Measurements from ENCODE around the gene IQSEC3.
"Not testable (repeated sequence)": the region's sequence is repeated elsewhere in the genome, so short reads cannot be mapped to it uniquely, and the experiment has no call there.

Gene IQSEC3

DNA sequence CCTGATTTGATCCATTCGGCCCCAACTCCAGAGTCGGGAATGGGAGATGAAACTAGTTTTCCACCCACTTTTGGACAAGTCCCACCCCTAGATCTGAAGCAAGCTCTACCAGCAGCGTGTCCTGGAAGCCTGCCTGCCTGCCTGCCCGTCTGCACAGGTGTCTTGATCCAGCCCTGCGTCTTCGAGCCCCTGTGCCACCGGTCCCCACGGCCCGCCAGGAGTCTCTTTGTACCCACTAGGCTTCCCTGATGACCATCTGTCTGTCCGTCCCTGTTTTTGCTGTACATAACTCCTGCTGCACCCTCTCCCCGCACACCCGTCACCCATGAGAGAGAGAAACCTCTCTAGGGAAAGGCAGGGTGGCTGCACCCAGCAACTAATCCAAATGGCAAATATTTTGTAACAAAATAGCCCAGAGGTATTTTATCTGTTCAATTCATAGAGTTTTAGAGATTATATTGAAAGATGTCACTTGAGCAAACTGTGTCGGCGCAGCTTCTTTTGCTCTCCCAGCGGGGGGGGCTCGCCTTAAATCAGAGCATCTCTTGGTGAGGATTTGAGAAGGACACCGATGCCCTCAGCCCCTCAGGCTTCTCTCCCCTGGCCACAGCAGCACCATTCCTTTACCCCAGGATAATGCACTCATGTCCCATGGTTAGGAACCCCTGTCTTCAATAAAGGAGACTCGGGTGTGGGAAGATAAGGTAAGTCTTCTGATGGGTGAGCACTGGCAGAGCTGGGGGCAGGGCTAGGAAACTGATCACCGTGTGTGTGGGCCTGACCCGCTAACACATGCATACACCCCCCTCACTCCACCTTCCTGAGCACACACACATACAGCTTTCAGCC, 111.6 kb downstream of the IQSEC3 start:
- DNase-seq (ENCODE audit: low read depth), result no peak

DNA sequence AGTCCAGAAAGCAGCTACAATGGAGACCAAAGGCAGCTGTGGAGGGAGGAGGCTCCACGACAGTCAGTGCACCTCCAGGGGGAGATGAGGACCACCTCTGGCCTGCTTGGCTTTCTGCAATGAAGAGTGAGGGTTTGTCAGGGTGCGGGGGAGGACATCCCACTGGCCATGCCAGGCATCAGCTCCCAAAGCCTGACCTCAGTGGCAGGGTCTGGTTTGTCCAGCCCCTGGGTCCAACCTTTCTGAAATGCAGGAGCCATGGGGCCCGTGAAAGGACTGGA, 112.2 kb downstream of the IQSEC3 start:
- no peak for DNase-seq (ENCODE audit: low read depth)

GRCh38 chr12:179131-179884, 112.7 kb downstream of the IQSEC3 start:
- no peak for DNase-seq (ENCODE audit: low read depth)

DNA sequence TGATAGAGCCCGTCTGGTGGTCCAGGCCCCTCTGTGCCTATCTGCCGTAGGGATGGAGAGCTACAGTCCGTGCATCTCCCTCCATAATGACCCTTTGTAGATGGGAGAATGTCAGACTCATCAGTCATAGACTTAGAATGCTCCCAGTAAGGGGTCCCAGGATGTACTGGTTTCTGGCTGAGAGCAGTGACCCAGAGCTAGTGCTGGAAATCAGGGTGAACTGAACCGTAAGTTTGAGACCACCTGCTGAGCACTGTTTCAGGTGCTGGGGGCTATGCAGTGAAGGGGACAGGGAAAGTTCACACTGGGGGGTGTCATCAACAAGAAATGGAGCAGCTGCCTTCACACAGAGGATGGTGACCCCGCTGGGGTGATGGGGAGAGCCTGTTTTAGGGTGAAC, 113.3 kb downstream of the IQSEC3 start:
- no peak for DNase-seq (ENCODE audit: low read depth)

DNA sequence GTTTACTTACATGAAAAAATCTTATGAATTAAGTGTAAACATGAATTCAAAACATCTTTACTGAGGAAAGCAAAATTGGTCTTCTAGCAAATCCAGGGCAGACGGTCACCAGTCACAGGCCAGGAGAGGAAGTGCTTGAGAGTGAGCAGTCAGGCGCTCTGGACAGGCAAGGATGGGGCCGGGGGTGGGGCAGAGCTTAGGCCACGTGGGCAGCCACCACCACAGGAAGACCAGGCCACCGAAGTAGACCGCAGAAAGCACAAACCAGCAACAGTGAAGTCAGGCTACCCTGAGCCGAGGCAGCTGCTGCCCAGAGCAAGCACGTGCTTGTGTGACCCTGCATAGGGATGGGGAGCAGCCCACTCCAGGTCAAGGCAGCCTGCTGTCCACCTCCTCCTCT, 113.9 kb downstream of the IQSEC3 start:
- no peak for DNase-seq (ENCODE audit: low read depth)

DNA sequence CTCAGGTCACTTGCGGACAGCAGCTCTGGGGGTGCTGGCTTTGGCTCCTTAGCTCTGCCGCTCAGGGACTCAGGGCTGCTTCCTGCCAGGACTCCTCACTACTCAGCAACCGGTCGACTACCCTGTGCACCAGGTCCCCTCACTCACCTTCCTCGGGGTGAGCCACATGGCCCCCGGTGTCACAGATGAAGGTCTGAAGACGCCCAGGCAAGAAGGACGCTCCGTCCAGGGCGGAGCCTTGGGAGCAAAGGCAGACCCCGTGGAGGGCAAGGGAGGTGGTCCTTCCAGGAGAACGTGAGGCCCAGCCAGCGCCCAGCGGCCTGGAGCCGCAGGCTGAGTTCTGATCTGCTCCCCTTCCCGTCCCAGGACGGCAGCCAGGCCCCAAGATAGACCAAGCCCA, 115.4 kb downstream of the IQSEC3 start:
- no peak for DNase-seq (ENCODE audit: low read depth)

DNA sequence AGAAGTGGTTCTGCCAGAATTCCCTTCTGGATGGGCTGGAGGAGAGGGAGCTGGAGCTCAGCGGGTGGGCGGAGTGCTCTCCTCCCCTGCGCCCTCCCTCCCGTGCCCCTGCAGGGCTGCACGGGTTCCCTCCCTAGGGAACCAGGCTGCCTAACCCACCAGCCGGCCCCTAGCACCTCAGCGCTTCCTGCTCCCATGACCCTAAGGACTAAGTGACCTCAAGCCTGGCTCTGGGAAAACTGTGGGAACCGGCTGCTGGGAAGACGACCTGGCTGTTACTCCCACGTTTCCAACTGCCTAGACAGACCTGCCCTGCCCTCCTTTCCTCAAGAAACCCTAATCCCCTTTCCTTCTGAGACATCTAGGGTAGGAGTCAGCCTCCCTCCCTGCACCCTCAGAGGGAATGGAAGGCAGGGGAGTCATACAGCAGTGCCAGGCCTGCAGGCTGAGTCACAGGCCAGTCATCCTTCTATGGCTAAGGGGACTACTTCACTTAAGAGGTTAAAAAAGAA, 115.9 kb downstream of the IQSEC3 start:
- no peak for DNase-seq (ENCODE audit: low read depth)

DNA sequence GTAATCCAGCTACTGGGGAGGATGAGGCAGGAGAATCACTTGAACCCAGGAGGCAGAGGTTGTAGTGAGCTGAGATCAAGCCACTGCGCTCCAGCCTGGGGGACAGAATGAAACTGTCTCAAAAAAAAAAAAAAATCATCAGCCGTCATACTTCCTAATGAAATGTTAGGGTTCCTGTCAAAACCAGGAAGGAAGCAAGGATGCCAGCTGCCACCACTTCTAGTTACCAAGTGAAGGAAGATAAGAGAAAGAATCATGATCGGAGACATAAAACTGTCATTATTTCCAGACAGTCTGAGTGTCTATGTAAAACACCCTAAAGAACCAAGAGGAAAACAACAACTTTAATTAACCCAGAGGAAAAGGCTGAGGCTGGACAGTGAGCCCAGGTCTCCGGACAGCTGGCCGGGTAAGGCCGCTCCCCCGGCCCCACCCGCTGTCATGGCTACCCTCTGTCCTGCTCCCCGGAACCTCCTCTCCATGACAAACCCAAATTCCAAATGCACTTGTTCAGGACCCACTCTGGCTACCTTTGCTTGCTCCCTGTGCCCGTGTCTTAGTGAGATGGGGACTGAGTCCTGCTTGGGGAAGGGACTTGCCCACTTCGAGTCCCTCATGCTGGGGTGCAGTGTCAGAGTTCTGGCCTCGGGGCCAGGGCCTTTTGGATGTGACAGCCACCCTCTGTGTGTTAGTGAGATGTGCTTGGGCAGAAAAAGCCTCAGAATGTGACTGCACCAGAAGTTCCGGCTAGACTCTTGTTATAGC, 118.4 kb downstream of the IQSEC3 start:
- no peak for DNase-seq (ENCODE audit: low read depth)

- no peak for DNase-seq (ENCODE audit: low read depth)
These were observed 119.0 kb downstream of the IQSEC3 start for GRCh38 chr12:185576-185955.

- DNase-seq (ENCODE audit: low read depth), result no peak
These were observed 119.5 kb downstream of the IQSEC3 start for GRCh38 chr12:186006-186625.

DNA sequence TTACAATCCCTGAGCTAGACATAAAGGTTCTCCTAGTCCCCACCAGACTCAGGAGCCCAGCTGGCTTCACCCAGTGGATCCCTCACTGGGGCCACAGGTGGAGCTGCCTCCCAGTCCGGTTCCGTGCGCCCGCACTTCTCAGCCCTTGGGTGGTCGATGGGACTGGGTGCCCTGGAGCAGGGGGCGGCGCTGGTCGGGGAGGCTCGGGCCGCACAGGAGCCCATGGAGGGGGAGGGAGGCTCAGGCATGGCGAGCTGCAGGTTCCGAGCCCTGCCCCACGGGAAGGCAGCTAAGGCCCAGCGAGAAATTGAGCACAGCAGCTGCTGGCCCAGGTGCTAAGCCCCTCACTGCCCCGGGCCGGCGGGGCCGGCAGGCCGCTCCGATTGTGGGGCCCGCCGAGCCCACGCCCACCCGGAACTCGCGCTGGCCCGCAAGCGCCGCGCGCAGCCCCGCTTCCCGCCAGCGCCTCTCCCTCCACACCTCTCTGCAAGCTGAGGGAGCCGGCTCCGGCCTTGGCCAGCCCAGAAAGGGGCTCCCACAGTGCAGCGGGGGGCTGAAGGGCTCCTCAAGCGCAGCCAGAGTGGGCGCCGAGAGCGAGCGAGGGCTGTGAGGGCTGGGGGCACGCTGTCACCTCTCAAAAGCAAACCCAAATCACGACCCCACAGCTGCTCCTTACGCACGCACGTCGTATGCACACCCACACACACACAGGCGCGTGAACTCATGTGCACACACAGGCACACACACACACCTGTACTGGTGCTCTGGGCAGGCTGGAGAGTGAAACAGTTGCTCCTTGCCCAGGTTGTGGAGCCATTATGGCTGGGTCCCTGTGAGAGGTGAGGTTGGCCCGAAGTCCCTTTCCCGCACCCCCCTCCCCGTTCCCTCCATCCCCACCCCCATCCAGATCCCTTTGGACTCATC, 121.7 kb downstream of the IQSEC3 start:
- DNase-seq (ENCODE audit: low read depth), result not testable (repeated sequence)

DNA sequence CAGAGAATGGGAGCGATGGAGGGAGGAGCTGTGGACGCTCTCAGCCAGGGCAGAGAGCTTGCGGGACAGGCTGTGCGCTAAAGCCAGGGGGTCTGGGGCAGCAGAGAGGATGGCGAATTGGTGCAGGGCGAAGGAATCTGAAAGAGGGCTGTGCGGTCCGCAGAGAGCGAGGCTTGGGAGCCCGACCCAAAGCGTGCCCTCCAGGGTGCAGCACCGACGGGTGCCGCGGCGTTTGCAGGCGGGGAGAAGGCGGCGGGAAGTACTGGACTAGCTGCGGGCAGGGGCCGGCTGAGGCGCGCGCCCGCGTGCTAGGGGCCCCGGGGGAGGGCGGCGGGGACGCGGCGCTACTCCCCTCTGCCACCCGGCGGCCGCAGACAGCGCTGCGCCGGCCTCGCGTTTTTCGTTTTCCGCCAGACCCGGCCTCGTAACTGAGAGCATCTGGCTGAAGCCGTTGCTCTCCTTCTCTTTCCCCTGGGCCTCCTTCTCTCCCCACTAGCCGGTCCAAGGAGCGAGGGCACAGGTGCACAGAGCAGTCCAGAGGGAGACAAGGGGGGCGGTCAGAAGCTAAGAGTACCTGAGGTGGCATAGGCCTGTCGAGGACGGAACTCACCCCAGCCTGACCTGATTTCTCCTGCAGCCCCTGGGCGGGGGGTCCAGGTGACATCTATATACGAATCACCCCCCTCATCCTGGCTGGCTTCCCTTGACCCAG, 122.5 kb downstream of the IQSEC3 start:
- DNase-seq (ENCODE audit: low read depth), result no peak

DNA sequence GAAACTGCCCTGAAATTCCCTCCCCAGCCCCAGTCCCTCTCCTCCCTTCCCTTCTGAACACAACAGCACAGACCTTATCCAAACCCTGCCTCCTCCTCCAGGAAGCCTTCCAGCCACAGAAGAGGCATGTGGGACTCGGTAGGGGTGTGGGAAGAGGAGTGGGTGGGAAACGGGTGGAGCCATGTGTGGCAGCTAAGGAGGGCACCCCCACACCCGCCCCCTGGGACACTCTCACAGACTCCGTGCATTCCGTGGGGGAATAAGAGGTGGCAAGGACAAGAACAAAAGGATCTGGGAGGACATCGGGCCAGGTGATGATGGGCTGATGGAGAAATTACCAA, 123.0 kb downstream of the IQSEC3 start:
- DNase-seq (ENCODE audit: low read depth), result no peak

GRCh38 chr12:190881-191280, 124.3 kb downstream of the IQSEC3 start:
- no peak for DNase-seq (ENCODE audit: low read depth)

- no peak for DNase-seq (ENCODE audit: low read depth)
These were observed 125.0 kb downstream of the IQSEC3 start for GRCh38 chr12:191541-191940.

GRCh38 chr12:193261-193660, 126.7 kb downstream of the IQSEC3 start:
- no peak for DNase-seq (ENCODE audit: low read depth)

DNA sequence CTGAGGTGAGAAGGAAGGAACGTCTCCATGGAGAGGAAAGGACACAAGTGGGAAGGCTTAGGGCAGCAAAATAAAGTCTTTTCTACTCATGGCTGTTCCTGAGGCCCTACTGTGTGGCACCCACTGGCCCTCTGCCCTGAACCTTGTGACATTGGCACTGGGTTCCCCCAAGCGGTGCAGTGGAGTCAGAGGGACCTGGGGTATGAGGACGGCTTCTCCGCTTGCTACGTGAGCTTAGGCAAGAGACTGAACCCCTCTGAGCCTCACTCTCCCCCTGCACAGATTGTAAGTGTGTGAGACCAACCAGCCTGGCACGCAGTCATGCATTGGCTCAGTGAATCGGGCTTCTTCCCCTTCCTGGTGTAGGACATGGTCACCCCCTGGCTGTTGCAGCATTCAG, 127.7 kb downstream of the IQSEC3 start:
- DNase-seq (ENCODE audit: low read depth), result no peak

DNA sequence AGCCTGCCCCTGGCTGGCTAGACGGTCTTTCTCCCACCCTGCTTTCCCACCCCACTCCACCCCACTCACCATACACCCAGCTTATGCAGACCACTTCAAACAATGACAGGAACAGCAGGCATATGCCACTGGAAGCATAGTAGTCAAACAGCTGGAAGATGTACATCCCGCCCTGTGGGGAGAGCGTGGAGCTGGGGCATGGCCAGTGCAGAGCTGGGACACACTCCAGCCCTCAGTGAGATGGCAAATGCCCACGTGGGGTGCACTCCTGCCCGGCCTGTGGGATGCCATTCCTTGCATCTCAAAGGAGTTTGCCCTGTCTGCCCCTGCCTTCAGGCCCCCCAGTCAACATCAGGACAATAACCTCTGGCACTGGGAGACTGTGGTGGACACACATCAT, 128.6 kb downstream of the IQSEC3 start:
- no peak for DNase-seq (ENCODE audit: low read depth)

DNA sequence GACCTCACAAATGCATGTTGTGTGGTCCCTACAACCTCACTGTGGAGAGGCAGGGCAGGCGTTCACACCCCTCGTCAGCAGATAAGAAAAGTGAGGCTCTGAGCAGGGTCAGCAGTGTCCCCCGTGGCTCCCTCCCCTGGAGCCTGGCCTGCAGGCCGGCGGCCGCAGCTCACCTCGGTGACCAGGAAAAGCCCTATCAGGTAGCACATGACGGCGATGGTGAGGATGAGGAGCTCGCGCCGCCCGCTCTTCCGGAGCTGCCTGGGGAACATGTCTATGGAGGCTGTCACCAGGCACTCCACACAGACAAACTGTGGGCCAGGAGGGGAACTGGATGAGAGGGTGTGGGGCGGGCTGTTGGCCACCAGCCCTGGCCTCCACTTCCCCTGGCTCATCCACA, 129.4 kb downstream of the IQSEC3 start:
- DNase-seq (ENCODE audit: low read depth), result no peak

GRCh38 chr12:196436-196835, 129.9 kb downstream of the IQSEC3 start:
- DNase-seq (ENCODE audit: low read depth), result no peak

- no peak for DNase-seq (ENCODE audit: low read depth)
These were observed 130.8 kb downstream of the IQSEC3 start for GRCh38 chr12:197347-197746.

All from stimulated activated CD4-positive, alpha-beta T cell treated with anti-CD3 and anti-CD28 coated beads, Interleukin-2, amount 100 ng/mL, for 4 hours (primary cell).